GM06990 (cell line): ENCODE results near the gene TMEM170A.
"Not testable (repeated sequence)": the region's sequence is repeated elsewhere in the genome, so short reads cannot be mapped to it uniquely, and the experiment has no call there.

Experiments used
- DNase-seq: peaks from one replicate; pipeline ENCODE4 v3.0.0-alpha.2; 2011; ENCODE audit not compliant: insufficient read length; ENCODE audit errors: extremely low read depth
- H3K27me3 ChIP-seq: replicated peaks from 2 replicates; pipeline ENCODE4 v1.6.0; 2011; ENCODE audit warnings: low read length; ENCODE audit not compliant: control insufficient read depth, insufficient read depth
- H3K36me3 ChIP-seq: 2 replicates; pipeline ENCODE4 v1.5.1; 2011; ENCODE audit warnings: low read length; ENCODE audit not compliant: control insufficient read depth, insufficient read depth
- H3K4me3 ChIP-seq: replicated peaks from 2 replicates; pipeline ENCODE4 v1.5.1; 2011; ENCODE audit warnings: low read depth, mild to moderate bottlenecking, control low read depth, low read length
- TF ChIP-seq, protein P1 (sequence below): IDR thresholded peaks from 2 replicates; pipeline ENCODE4 v1.5.1; 2011; ENCODE audit warnings: low read length, control low read depth, mild to moderate bottlenecking, inconsistent platforms; ENCODE audit not compliant: insufficient read depth, poor library complexity, severe bottlenecking

Gene TMEM170A

DNA sequence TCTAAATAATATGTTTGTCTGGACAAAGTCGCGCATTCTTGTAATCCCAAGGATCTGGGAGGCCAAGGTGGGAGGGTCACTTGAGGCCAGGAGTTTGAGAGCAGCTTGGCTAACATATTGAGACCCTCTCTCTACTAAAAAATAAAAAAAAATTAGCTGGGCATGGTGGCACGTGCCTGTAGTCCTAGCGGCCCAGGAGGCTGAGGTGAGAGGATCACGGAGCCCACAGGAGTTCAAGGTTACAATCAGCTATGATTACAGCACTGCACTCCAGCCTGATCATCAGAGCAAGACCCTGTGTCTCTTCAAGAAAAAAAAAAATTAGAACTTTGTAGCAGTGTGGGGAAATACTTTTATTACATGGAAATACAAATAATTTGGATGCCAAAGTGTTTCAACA is 36.9 kb upstream of the TMEM170A start:
- H3K36me3 ChIP-seq = no peaks in the 10 kb centered on the region
- no peaks in the 10 kb centered on the region for H3K27me3 ChIP-seq
- DNase-seq = no peak
- no peak overlapping the region for H3K4me3 ChIP-seq
- TF ChIP-seq, protein P1, sequence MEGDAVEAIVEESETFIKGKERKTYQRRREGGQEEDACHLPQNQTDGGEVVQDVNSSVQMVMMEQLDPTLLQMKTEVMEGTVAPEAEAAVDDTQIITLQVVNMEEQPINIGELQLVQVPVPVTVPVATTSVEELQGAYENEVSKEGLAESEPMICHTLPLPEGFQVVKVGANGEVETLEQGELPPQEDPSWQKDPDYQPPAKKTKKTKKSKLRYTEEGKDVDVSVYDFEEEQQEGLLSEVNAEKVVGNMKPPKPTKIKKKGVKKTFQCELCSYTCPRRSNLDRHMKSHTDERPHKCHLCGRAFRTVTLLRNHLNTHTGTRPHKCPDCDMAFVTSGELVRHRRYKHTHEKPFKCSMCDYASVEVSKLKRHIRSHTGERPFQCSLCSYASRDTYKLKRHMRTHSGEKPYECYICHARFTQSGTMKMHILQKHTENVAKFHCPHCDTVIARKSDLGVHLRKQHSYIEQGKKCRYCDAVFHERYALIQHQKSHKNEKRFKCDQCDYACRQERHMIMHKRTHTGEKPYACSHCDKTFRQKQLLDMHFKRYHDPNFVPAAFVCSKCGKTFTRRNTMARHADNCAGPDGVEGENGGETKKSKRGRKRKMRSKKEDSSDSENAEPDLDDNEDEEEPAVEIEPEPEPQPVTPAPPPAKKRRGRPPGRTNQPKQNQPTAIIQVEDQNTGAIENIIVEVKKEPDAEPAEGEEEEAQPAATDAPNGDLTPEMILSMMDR = no peak

DNA sequence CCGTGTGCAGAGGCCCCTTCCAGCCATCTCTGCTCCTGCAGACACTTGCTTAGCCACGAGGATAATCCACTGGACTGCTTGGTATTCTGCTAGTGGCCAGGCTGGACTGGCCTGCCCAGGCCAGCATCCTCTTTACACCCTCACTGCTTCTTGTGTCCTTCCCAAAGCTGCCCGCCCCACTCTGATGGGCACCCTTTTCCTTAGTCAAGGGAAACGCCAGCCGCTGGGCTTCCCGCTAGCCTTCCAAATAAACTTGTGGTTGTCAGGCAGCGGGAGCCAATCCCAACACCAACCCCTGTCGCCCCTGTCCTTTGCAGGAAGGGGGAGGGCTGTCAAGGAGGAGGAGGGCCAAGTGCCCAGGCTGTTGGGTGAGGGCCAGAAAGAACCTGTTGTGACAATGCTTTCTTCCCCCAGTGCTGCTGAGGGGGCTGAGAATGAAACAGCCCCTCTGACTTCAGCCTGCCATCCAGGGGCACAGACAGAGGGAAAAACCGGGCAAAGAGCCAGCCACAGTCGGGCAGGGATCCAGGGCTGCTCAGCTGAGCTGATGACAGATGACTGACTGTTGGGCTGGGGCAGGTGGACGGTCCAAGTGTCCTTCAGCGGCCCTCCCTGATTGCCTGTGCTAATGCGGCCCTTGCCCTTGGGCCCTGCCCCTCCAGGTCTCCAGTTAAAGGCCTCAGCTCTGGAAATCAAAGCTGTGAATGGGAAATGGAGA is 34.3 kb upstream of the TMEM170A start:
- not testable (repeated sequence) for DNase-seq, H3K4me3 ChIP-seq, H3K36me3 ChIP-seq, H3K27me3 ChIP-seq

DNA sequence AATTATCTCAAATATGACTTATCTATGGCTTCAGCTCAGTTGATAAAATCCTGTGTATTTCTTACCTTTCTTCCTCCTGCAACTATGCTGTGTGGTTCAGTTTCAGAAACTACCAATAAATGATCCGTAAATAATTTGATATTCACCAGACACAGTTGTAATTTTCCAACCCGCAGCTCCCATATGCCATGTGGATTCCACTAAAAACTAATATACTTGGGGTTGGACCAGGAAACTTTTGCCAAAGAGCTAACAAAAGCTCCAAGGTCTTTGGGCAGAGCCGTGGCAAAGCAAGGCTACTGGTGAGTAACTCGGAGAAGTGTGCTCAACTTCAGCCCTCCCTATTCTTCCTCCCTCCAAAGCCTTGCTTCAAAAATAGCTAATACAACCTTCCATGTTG is 33.1 kb upstream of the TMEM170A start:
- DNase-seq = no peak
- Histone ChIP-seq H3K4me3 (no peak overlapping the region), H3K36me3 (no peaks in the 10 kb centered on the region), H3K27me3 (no peaks in the 10 kb centered on the region)
- TF ChIP-seq, protein P1 = no peak

DNA sequence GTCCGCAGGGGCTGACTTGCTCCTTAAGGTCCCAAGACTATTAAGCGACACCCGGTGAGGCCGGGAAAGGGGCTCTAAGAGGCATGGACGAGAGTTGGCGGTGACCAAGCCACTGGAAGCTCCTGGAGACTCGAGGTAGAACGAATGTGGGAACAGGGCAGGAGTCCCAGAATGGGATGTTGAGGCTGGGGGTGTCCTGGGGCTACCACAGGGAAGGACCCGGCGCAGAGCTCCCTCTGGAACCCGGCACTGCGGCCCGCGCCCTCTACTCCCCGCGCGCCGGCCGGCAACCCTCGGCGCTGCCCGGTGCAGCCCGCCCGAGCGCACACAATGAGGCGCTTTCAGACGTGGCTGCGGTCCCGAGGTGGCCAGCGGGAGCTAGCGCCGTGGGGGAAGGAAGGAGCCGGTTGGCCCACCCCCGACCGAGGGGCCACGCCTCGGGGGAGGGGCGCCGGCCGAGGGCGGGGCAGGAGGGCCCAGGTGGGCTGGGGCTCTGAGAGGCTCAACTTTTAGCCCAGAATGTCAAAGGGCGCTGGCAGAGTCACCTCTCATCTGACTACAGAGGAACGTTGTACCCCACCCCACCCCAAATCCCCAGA is 30.7 kb upstream of the TMEM170A start, which contains the start of gene CHST6:
CHST6 (minus strand) TSS at position 366 of the 599 bp plus-strand sequence. CDS start 15,613 bp downstream, outside the sequence.
- no peaks in the 10 kb centered on the region for H3K36me3 ChIP-seq
- peak within 1 kb of the TSS; percentile 54 for H3K4me3 ChIP-seq
- H3K27me3 ChIP-seq = no peaks in the 10 kb centered on the region
- TF ChIP-seq, protein P1 = no peak
- DNase-seq = peak; percentile 59

DNA sequence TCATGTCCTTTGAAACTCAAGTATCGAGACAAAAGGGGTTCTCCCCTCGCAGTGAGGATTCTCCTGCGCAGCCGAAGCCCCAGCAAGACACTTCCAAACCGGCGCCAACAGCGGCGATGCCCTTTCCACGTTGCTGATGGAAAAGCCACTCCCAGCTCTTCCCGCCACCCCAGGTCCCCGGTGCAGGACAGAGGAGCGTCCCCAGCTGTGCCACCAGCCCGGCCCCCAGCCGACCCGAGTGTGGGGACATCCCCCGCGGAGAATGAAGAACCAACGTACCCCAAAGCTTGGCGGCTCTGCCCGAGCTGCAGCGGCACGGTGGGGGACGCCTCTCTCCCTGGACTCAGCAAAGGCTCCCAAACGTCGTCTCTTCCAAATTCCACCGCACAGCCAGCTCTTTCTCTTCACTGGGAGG is 30.2 kb upstream of the TMEM170A start:
- no peak for DNase-seq
- Histone ChIP-seq H3K4me3 (peak overlapping the region; percentile 54), H3K27me3 (no peaks in the 10 kb centered on the region), H3K36me3 (no peaks in the 10 kb centered on the region)
- TF ChIP-seq, protein P1 = no peak

DNA sequence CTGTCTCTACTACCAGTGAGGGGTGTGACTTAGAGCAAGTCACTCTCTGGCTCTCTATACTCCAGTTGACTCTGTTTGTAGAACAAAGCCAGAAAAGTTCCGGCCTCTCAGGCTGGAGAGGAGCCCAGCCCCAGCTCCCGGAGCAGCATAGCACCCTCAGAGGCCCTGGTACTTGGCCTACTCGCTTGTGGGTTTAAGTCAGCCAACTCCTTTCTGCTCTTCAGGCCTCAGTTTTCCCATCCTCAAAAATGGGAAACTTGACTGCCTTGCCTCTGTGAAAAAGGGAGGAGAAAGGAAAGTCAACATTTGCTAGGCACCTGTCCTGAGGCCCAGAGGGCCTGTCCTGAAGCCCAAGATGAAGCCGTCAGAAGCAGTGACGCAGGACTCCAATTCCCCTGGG is 29.7 kb upstream of the TMEM170A start:
- Histone ChIP-seq H3K4me3 (no peak overlapping the region), H3K27me3 (no peaks in the 10 kb centered on the region), H3K36me3 (no peaks in the 10 kb centered on the region)
- TF ChIP-seq, protein P1 = no peak
- no peak for DNase-seq
